Activated T-cell treated with anti-CD3 and anti-CD28 coated beads, Interleukin-2, amount 50 U/mL, for 24 hours (primary cell): ENCODE results near the gene ZFC3H1.
"Not testable (repeated sequence)": the region's sequence is repeated elsewhere in the genome, so short reads cannot be mapped to it uniquely, and the experiment has no call there.

Source experiments
- DNase-seq: peaks from one replicate; pipeline ENCODE4 v3.0.0-alpha.2; 2020
- H3K27ac Mint-ChIP-seq: 2 replicates; pipeline ENCODE4 v1.8.0; 2020; ENCODE audit warnings: mild to moderate bottlenecking, mixed read lengths
- H3K27me3 Mint-ChIP-seq: 2 replicates; pipeline ENCODE4 v1.8.0; 2020; ENCODE audit warnings: mixed read lengths
- H3K36me3 Mint-ChIP-seq: 2 replicates; pipeline ENCODE4 v1.8.0; 2020; ENCODE audit warnings: low read depth, mixed read lengths
- H3K4me1 Mint-ChIP-seq: 2 replicates; pipeline ENCODE4 v1.8.0; 2020; ENCODE audit warnings: low read depth, mixed read lengths
- H3K4me3 Mint-ChIP-seq: 2 replicates; pipeline ENCODE4 v1.8.0; 2020; ENCODE audit warnings: mild to moderate bottlenecking, moderate library complexity, mixed read lengths
- H3K9me3 Mint-ChIP-seq: 2 replicates; pipeline ENCODE4 v1.8.0; 2020; ENCODE audit warnings: mixed read lengths

ZFC3H1 gene

GRCh38 chr12:71688961-71689570, 25.4 kb upstream of the ZFC3H1 start:
- Mint-ChIP-seq H3K9me3 (no peaks in the 10 kb centered on the region), H3K4me3 (no peak overlapping the region), H3K27me3 (no peaks in the 10 kb centered on the region), H3K36me3 (peaks cover 12% of the 10 kb centered on the region), H3K27ac (no peak overlapping the region), H3K4me1 (peaks cover 39% of the 10 kb centered on the region)
- DNase-seq, result no peak

DNA sequence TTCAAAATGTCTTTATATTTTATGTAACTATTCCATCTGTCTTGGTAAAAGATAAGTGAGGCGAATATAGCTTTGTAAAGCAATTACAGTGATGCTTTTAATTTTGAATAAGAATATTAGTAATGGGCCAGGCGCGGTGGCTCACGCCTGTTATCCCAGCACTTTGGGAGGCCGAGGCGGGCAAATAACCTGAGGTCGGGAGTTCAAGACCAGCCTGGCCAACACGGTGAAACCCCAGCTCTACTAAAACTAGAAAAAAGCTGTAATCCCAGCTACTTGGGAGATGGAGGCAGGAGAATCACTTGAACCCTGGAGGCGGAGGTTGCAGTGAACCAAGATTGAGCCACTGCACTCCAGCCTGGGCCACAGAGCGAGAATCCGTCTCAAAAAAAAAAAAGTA, 23.5 kb upstream of the ZFC3H1 start:
- peaks cover 41% of the 10 kb centered on the region for H3K4me1 Mint-ChIP-seq
- not testable (repeated sequence) for H3K36me3 Mint-ChIP-seq, H3K9me3 Mint-ChIP-seq, DNase-seq, H3K27ac Mint-ChIP-seq, H3K27me3 Mint-ChIP-seq
- peak overlapping the region; percentile 91 for H3K4me3 Mint-ChIP-seq

GRCh38 chr12:71686658-71687025, 23.0 kb upstream of the ZFC3H1 start:
- H3K27me3 Mint-ChIP-seq, result no peaks in the 10 kb centered on the region

GRCh38 chr12:71685914-71686657, 22.4 kb upstream of the ZFC3H1 start, which contains the start of gene TMEM19:
Gene TMEM19 (plus strand): TSS chr12:71686082. CDS start chr12:71686681, 599 bp downstream.
- Mint-ChIP-seq H3K27me3 (no peaks in the 10 kb centered on the region), H3K36me3 (peaks cover 5% of the 10 kb centered on the region), H3K27ac (peak within 1 kb of the TSS; percentile 97), H3K9me3 (no peaks in the 10 kb centered on the region), H3K4me3 (peak within 1 kb of the TSS; percentile 91), H3K4me1 (peaks cover 41% of the 10 kb centered on the region)
- DNase-seq, result peak; percentile 90

More at GRCh38 chr12:71686658-71687025, 23.0 kb upstream of the ZFC3H1 start:
- peaks cover 41% of the 10 kb centered on the region for H3K4me1 Mint-ChIP-seq
- H3K9me3 Mint-ChIP-seq, result no peaks in the 10 kb centered on the region
- H3K4me3 Mint-ChIP-seq, result peak overlapping the region; percentile 91
- no peak for DNase-seq
- peak overlapping the region; percentile 97 for H3K27ac Mint-ChIP-seq
- H3K36me3 Mint-ChIP-seq, result peaks cover 5% of the 10 kb centered on the region

GRCh38 chr12:71685312-71685906, 21.8 kb upstream of the ZFC3H1 start:
- H3K4me1 Mint-ChIP-seq, result peaks cover 41% of the 10 kb centered on the region
- DNase-seq, result peak; percentile 41
- H3K9me3 Mint-ChIP-seq, result no peaks in the 10 kb centered on the region
- H3K4me3 Mint-ChIP-seq, result peak overlapping the region; percentile 91
- no peaks in the 10 kb centered on the region for H3K27me3 Mint-ChIP-seq
- H3K36me3 Mint-ChIP-seq, result peaks cover 5% of the 10 kb centered on the region
- peak overlapping the region; percentile 97 for H3K27ac Mint-ChIP-seq

DNA sequence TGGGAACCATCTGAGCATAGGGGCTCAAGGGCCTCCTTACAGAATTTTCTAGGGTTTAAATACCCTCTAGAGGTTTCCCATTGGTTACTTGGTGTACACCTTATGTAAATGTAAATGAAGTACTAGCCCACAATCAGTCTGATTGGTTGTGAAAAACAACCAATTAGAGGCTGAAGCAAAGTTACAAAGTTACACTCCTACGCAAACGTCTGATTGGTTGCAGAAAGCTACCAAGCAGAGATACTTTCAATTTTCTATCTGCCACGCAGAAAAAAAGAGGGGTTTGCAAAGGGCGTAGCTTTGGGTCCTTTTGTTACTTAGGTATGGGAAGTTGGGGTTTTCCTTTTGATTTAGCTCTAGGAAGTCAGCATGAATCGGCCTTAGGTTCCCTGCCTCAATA, 20.4 kb upstream of the ZFC3H1 start:
- Mint-ChIP-seq H3K9me3 (no peaks in the 10 kb centered on the region), H3K4me3 (peak overlapping the region; percentile 50), H3K4me1 (peaks cover 37% of the 10 kb centered on the region), H3K27me3 (no peaks in the 10 kb centered on the region), H3K36me3 (peaks cover 5% of the 10 kb centered on the region), H3K27ac (peak overlapping the region; percentile 76)
- no peak for DNase-seq

- peaks cover 5% of the 10 kb centered on the region for H3K36me3 Mint-ChIP-seq
Measured at GRCh38 chr12:71683633-71684032, 20.0 kb upstream of the ZFC3H1 start.

GRCh38 chr12:71682466-71682865, 18.8 kb upstream of the ZFC3H1 start:
- peaks cover 5% of the 10 kb centered on the region for H3K36me3 Mint-ChIP-seq
- no peaks in the 10 kb centered on the region for H3K27me3 Mint-ChIP-seq
- H3K4me1 Mint-ChIP-seq, result peaks cover 21% of the 10 kb centered on the region
- no peak overlapping the region for H3K27ac Mint-ChIP-seq
- no peaks in the 10 kb centered on the region for H3K9me3 Mint-ChIP-seq
- no peak for DNase-seq
- H3K4me3 Mint-ChIP-seq, result no peak overlapping the region

More at GRCh38 chr12:71683633-71684032, 20.0 kb upstream of the ZFC3H1 start:
- H3K4me3 Mint-ChIP-seq, result no peak overlapping the region
- peaks cover 33% of the 10 kb centered on the region for H3K4me1 Mint-ChIP-seq
- no peak for DNase-seq
- no peaks in the 10 kb centered on the region for H3K9me3 Mint-ChIP-seq
- no peak overlapping the region for H3K27ac Mint-ChIP-seq
- H3K27me3 Mint-ChIP-seq, result no peaks in the 10 kb centered on the region

GRCh38 chr12:71671816-71672215, 8.2 kb upstream of the ZFC3H1 start:
- no peak for DNase-seq
- H3K27me3 Mint-ChIP-seq, result no peaks in the 10 kb centered on the region
- H3K4me1 Mint-ChIP-seq, result peaks cover 20% of the 10 kb centered on the region
- peaks cover 13% of the 10 kb centered on the region for H3K36me3 Mint-ChIP-seq
- no peak overlapping the region for H3K4me3 Mint-ChIP-seq
- no peak overlapping the region for H3K27ac Mint-ChIP-seq
- no peaks in the 10 kb centered on the region for H3K9me3 Mint-ChIP-seq

GRCh38 chr12:71671311-71671710, 7.7 kb upstream of the ZFC3H1 start:
- Mint-ChIP-seq H3K4me1 (peaks cover 21% of the 10 kb centered on the region), H3K27me3 (no peaks in the 10 kb centered on the region), H3K9me3 (no peaks in the 10 kb centered on the region), H3K4me3 (no peak overlapping the region), H3K27ac (no peak overlapping the region), H3K36me3 (peaks cover 9% of the 10 kb centered on the region)
- DNase-seq, result no peak

- peaks cover 52% of the 10 kb centered on the region for H3K36me3 Mint-ChIP-seq
- peaks cover 32% of the 10 kb centered on the region for H3K4me1 Mint-ChIP-seq
- H3K4me3 Mint-ChIP-seq, result peak overlapping the region; percentile 100
- H3K27ac Mint-ChIP-seq, result peak overlapping the region; percentile 100
- no peaks in the 10 kb centered on the region for H3K27me3 Mint-ChIP-seq
- no peak for DNase-seq
- no peaks in the 10 kb centered on the region for H3K9me3 Mint-ChIP-seq
Measured at GRCh38 chr12:71666259-71666658, 2.6 kb upstream of the ZFC3H1 start.

DNA sequence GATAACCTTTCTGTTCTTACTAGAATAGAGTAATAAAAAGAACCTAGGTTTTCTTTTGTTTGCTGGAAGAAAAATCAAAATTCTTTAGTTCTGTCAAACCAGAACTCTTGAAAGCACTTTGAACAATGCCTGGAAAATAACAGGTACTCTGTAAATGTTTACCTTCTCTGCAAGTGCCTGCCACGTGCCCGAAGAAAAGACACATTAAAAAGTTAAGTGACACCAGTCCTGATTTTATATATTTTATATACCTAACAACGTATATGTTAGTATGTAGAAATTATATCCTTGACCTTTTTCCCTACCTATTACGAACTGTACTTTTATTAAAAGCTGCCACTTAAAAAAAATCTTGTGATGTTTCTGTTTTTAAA, 1.4 kb upstream of the ZFC3H1 start:
- no peak for DNase-seq
- Mint-ChIP-seq H3K36me3 (peaks cover 58% of the 10 kb centered on the region), H3K27me3 (no peaks in the 10 kb centered on the region), H3K27ac (peak overlapping the region; percentile 100), H3K4me3 (peak overlapping the region; percentile 100), H3K9me3 (no peaks in the 10 kb centered on the region), H3K4me1 (peaks cover 32% of the 10 kb centered on the region)

DNA sequence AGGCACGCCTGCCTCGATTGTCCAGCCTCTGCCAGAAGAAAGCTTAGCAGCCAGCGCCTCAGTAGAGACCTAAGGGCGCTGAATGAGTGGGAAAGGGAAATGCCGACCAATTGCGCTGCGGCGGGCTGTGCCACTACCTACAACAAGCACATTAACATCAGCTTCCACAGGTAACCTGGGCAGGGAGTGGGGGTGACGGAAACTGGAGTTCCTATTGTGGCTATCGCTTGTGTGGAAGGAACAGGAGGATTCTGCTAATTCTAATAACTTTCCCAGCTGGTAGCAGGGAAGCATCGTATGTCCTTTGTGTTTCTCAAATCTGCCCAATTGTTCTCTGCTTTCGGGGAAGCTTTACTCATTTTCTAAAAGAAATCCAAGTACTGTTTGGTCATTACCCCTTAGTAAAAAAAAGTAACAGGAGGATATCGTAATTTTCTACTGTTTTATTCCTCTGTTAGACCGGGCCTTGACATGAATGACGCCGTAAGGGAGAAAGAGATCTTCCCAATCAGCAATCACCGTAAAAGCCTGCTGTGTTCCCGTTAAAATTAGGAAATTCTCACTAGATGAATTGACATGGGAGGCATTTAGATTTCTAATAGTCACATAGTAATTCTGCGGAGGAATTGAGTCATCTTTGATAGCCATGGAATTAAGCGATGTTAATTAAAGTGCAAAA, 902 bp upstream of the ZFC3H1 start:
- H3K36me3 Mint-ChIP-seq, result peaks cover 62% of the 10 kb centered on the region
- no peak for DNase-seq
- H3K4me1 Mint-ChIP-seq, result peaks cover 36% of the 10 kb centered on the region
- peak overlapping the region; percentile 100 for H3K4me3 Mint-ChIP-seq
- H3K27ac Mint-ChIP-seq, result peak overlapping the region; percentile 100
- H3K9me3 Mint-ChIP-seq, result no peaks in the 10 kb centered on the region
- no peaks in the 10 kb centered on the region for H3K27me3 Mint-ChIP-seq

GRCh38 chr12:71662849-71663560, 643 bp downstream of the ZFC3H1 start:
- H3K36me3 Mint-ChIP-seq, result peaks cover 78% of the 10 kb centered on the region
- peaks cover 48% of the 10 kb centered on the region for H3K4me1 Mint-ChIP-seq
- no peaks in the 10 kb centered on the region for H3K9me3 Mint-ChIP-seq
- no peaks in the 10 kb centered on the region for H3K27me3 Mint-ChIP-seq
- peak; percentile 85 for DNase-seq
- peak overlapping the region; percentile 100 for H3K27ac Mint-ChIP-seq
- peak overlapping the region; percentile 100 for H3K4me3 Mint-ChIP-seq
